ENCODE results near the gene ZNF184. TPM values are rescaled to one million over a fixed set of nuclear protein-coding genes. Genes with fewer than 3 reads are reported as not detected.

The ZNF184 gene
- total RNA-seq, 1 experiment from 2014 or later = 9.4 TPM

- BruUV-seq (replicated peaks) = no TSS peak
- Histone ChIP-seq H3K4me2 (ENCODE audit: low read length) (peak overlapping the region; percentile 92), H4K20me1 (ENCODE audit: insufficient read depth) (no peaks in the 10 kb centered on the region; the same call in 1 of the 2 replicates), H3K4me3 (replicated peaks in 1 of 2; ENCODE audit: low read depth in 1 of 2, low read length in 2 of 2) (peak overlapping the region; percentile 68 to 75), H3K27ac (ENCODE audit: low read depth, low read length) (peak overlapping the region; percentile 88), H2AFZ (ENCODE audit: low read depth, low read length, poor library complexity, severe bottlenecking) (no peak overlapping the region), H3K9ac (ENCODE audit: low read length) (peak overlapping the region; percentile 73), H3K9me2 (ENCODE audit: insufficient read depth) (no peaks in the 10 kb centered on the region), H3K36me3 (ENCODE audit: control insufficient read depth in 1 of 2, insufficient read depth in 2 of 2, low read length in 2 of 2) (peaks cover 2 to 9% of the 10 kb centered on the region in 2 experiments; a peak in 2 of 4 replicates), H3K79me2 (ENCODE audit: insufficient read depth, low read length) (peaks cover 14% of the 10 kb centered on the region; the same call in 1 of the 2 replicates), H3K9me3 (ENCODE audit: control insufficient read depth in 1 of 2, insufficient read depth in 1 of 2, low read depth in 1 of 2, low read length in 2 of 2) (no peaks in the 10 kb centered on the region), H3K27me3 (ENCODE audit: insufficient read depth, low read length) (no peaks in the 10 kb centered on the region), H3K4me1 (ENCODE audit: control insufficient read depth in 1 of 2, insufficient read depth in 2 of 2, low read length in 2 of 2) (peaks cover 6 to 26% of the 10 kb centered on the region in 2 experiments; a peak in 3 of 4 replicates)
- RAD21 ChIA-PET (ENCODE audit: low non-redundant PET in 1 of 2, low total read pairs in 2 of 2, uncharacterized antibody in 2 of 2, unreplicated experiment in 2 of 2) = no interaction called here
- TF ChIP-seq SRF (IDR thresholded peaks at IDR 0.05; ENCODE audit: low read depth) (no peak), EZH2 (IDR thresholded peaks at IDR 0.05) (no peak), TCF7L2 (IDR thresholded peaks at IDR 0.05; ENCODE audit: borderline replicate concordance, extremely low read depth, insufficient read depth, insufficient read length) (no peak), CTCF (IDR thresholded peaks at IDR 0.05 in 2 of 3, conservative IDR thresholded peaks at IDR 0.05 in 1 of 3; ENCODE audit: borderline replicate concordance in 1 of 3, insufficient read depth in 1 of 3, low read depth in 2 of 3, low read length in 2 of 3) (no peak), RAD21 (IDR thresholded peaks at IDR 0.05; ENCODE audit: low read depth) (no peak), ZBTB33 (IDR thresholded peaks at IDR 0.05; ENCODE audit: extremely low read depth, insufficient replicate concordance, low read length) (no peak), CEBPB (IDR thresholded peaks at IDR 0.05; ENCODE audit: low read depth) (no peak)
- intact Hi-C loops (cut with micrococcal nuclease) = loop anchor here (5.0 to 10.0 kb wide), 3 partner anchors 177 to 1149 kb away; no protein-coding TSS in a partner anchor
- CTCF ChIA-PET = interaction anchor here (0.7 kb wide), 1 partner anchor 387 kb away, joined by 3 read pairs; no protein-coding TSS in a partner anchor
- ATAC-seq = no peak
- DNase-seq (ENCODE audit: low read depth, low spot score) = no peak
- POLR2A ChIA-PET = interaction anchor here (0.6 to 0.7 kb wide), 2 partner anchors 33 to 99 kb away, joined by 3 to 4 read pairs; no protein-coding TSS in a partner anchor
Measured at GRCh38 chr6:27474172-27474465, 1.2 kb upstream of the ZNF184 start.

Data from HCT116 (cell line).